HK-2 (cell line): ENCODE measurements around the gene DEFB131B.
"Not testable (repeated sequence)": the region's sequence is repeated elsewhere in the genome, so short reads cannot be mapped to it uniquely, and the experiment has no call there.

ENCODE experiments used
- DNase-seq: peaks from one replicate; pipeline ENCODE4 v3.0.0-alpha.2; 2018; ENCODE audit not compliant: unreplicated experiment

Gene DEFB131B

GRCh38 chr11:71911321-71911985 lies 33.2 kb downstream of the DEFB131B start:
- peak; percentile 14 for DNase-seq

DNA sequence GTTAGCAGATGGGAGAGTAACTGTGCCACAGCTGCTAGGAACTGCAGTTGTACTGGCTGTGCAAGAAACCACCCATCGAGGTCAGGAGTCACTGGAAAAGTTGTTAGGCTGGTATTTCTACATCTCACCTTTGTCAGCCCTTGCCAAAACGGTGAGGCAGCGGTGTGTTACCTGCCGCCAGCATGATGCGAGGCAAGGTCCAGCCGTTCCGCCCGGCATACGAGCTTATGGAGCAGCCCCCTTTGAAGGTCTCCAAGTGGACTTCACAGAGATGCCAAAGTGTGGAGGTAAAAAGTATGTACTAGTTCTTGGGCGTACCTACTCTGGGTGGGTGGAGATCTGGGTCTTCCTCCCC lies 33.7 kb downstream of the DEFB131B start:
- not testable (repeated sequence) for DNase-seq

- DNase-seq, result no peak
Measured at GRCh38 chr11:71913756-71914526, 35.7 kb downstream of the DEFB131B start.

DNA sequence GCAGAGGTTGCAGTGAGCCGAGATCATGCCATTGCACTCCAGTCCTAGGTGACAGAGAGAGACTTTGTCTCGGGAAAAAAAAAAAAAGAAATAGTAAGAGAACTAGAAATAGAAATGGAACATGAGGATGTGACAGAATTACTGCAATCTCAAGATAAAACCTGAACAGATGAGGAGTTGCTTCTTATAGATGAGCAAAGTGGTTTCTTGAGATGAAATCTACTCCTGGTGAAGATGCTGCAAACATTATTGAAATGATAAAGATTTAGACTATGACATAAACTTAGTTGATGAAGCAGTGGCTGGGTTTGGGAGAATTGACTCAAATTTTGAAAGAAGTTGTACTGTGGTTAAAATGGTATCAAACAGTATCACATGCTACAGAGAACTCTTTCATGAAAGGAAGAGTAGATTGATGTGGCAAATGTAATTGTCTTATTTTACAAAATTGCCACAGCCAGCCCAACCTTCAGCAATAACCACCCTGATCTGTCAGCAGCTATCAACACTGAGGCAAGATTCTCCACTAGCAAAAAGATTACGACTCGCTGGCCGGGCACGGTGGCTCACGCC lies 36.5 kb downstream of the DEFB131B start:
- DNase-seq, result no peak

DNA sequence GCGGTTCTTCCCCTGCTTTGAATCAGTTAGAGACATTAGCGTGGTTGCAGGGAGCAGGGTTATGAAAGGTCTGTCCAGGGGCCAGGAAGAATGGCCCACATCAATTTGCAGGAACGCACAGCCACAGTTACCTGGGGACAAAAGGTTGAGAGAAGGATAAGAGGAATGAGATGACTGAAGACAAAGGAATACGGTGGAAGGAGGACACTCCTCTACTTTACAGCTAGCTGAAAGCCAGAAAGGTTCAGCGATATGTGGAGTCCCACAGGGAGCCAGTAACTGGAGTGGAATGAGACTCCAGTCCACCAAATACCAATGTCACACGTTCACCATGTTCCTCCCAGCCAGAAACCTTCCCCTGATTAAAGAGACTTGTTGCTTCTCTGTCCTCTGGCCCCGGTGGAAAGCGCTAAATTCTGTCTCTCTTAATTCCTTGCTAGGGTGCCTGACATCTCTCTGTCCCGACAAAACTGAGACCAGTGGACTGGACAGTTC lies 39.4 kb downstream of the DEFB131B start:
- no peak for DNase-seq

GRCh38 chr11:71927820-71928736 lies 49.8 kb downstream of the DEFB131B start, which contains the start of gene XNDC1N:
TSS of gene XNDC1N (minus strand) at chr11:71928594. CDS start at chr11:71923353, 5,241 bp downstream.
- DNase-seq, result peak; percentile 43

- peak; percentile 91 for DNase-seq
Measured at GRCh38 chr11:71928737-71929443, 50.6 kb downstream of the DEFB131B start, which contains the start of gene RNF121. TSS of gene RNF121 (plus strand) at chr11:71929046. CDS start at chr11:71929062, 16 bp downstream.

DNA sequence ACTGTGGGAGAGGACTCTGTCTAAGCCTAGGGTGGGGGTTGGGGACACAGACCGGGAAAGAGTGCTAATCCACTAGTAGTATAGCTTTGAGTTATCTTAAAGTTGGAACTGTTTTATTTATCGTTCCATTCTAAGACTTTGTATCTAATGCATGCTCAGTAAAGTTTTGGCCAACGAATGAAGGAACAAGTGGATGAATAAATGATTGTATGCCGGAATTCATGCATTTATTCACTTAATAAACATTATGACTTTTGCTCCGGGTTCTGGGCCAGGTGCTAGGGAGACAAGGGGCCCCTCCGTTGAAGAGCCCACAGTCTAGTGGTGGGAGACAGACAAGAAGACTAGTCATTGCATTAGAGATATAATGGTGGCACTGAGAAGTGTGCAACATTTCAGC lies 51.2 kb downstream of the DEFB131B start:
- no peak for DNase-seq

DNA sequence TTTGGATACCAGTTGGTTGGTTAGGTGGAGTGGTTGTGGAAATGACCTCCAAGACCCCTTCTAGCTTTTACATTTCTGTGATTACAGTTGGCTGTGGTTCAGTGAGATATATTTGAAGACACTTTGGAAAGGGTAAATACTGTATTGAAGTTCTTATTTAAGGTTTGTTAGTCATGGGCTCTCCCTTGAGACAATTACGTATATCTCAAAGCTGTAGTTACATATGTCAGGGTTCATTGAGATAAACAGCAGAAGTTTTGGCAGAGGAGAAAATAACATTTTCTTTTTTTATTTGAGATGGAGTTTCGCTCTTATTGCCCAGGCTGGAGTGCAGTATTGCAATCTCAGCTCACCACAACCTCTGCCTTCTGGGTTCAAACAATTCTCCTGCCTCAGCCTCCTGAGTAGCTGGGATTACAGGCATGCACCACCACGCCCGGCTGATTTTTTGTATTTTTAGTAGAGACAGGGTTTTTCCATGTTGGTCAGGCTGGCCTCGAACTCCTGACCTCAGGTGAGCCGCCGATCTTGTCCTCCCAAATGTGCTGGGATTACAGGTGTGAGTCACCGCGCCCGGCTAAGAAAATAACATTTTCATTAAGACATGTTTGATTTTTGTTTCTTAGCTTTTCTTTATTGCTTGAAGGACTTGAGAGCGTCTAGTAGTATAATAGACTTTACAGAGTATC lies 52.4 kb downstream of the DEFB131B start:
- DNase-seq, result no peak

GRCh38 chr11:71931245-71931602 lies 53.0 kb downstream of the DEFB131B start:
- no peak for DNase-seq

DNA sequence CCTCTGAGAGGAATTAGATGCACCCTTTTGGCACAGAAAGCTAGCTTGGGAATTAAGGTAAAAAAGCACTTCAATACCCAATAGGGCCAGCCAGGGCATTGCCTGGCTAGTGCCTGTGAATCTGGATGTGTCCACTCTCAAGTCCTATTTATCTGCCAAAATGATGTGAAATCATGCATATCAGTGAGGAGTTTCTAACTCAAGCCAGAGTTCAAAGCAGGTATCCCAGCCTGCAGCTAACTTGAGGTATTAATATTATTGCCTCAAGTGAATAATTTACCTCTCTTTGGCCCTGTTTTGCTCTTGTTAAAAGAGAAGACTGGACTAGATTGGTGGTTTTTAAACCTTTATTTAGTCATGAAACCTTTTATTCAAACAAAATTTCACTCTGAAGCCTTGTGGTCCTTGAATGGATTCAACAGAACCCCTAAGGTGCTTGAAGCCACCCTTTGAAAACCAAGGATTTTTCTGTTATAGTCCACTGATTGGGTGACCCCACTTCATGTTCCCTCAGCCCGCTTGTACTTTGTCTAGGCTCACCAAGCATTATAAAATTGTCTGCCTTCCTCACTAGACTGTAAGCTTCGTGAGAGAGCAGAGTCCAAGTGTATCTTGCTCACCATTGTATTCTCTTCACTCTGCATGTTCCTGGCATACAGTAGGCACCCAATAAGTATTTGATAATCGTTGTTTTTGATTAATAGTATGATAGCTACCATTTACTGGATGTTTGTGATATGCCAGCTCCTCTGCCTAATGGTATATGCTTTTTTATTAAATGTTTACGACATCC lies 55.1 kb downstream of the DEFB131B start:
- DNase-seq, result no peak
